Duodenal mucosa (tissue), 2 donors: ENCODE measurements around the gene CEP135.

ENCODE experiments used
- H3K27ac ChIP-seq: one replicate; pipeline ENCODE4 v1.7.0; 2013; ENCODE audit warnings: low read depth, low read length
- H3K27me3 ChIP-seq, 2 donors: one replicate each; pipeline ENCODE4 v1.7.0; 2013; ENCODE audit warnings: low read length in 2 of 2, control low read depth in 1 of 2; ENCODE audit not compliant: insufficient read depth in 2 of 2, control insufficient read depth in 1 of 2
- H3K36me3 ChIP-seq, 2 donors: one replicate each; pipeline ENCODE4 v1.7.0; 2013; ENCODE audit warnings: low read length in 2 of 2, control low read depth in 1 of 2; ENCODE audit not compliant: insufficient read depth in 2 of 2, control insufficient read depth in 1 of 2
- H3K4me1 ChIP-seq, 2 donors: one replicate each; pipeline ENCODE4 v1.7.0; 2013; ENCODE audit warnings: low read length in 2 of 2, control low read depth in 1 of 2; ENCODE audit not compliant: insufficient read depth in 2 of 2, control insufficient read depth in 1 of 2
- H3K4me3 ChIP-seq, 2 donors: one replicate each; pipeline ENCODE4 v1.7.0; 2013; ENCODE audit warnings: low read length in 2 of 2, low read depth in 1 of 2
- H3K9ac ChIP-seq, 2 donors: one replicate each; pipeline ENCODE4 v1.7.0; 2013; ENCODE audit warnings: low read length in 2 of 2, low read depth in 1 of 2
- H3K9me3 ChIP-seq, 2 donors: one replicate each; pipeline ENCODE4 v1.7.0; 2013; ENCODE audit warnings: low read length in 2 of 2, control low read depth in 1 of 2; ENCODE audit not compliant: control insufficient read depth in 1 of 2

CEP135 gene

GRCh38 chr4:55948726-55949481 is at the start of gene CEP135:
Gene CEP135, plus strand, starts transcription at chr4:55948945. Its CDS starts 3,186 bp downstream, at chr4:55952131.
- Histone ChIP-seq H3K36me3 (peaks cover 0 to 3% of the 10 kb centered on the region in 2 donors), H3K9ac (peak within 1 kb of the TSS; percentile 59 to 63), H3K4me3 (peak within 1 kb of the TSS; percentile 77 to 86), H3K4me1 (peaks cover 24 to 26% of the 10 kb centered on the region in 2 donors), H3K27me3 (no peaks in the 10 kb centered on the region), H3K27ac (peak within 1 kb of the TSS; percentile 94), H3K9me3 (no peaks in the 10 kb centered on the region)

GRCh38 chr4:55902677-55903076 is 46.1 kb upstream of the CEP135 start:
- Histone ChIP-seq H3K4me1 (peaks cover 0 to 9% of the 10 kb centered on the region in 2 donors), H3K36me3 (peaks cover 3 to 26% of the 10 kb centered on the region in 2 donors), H3K27ac (no peak overlapping the region), H3K4me3 (no peak overlapping the region), H3K9me3 (no peaks in the 10 kb centered on the region), H3K9ac (no peak overlapping the region), H3K27me3 (no peaks in the 10 kb centered on the region)

- H3K36me3 ChIP-seq, result peaks cover 3 to 22% of the 10 kb centered on the region in 2 donors
- no peak overlapping the region for H3K9ac ChIP-seq
- peaks cover 3 to 12% of the 10 kb centered on the region in 2 donors for H3K4me1 ChIP-seq
- no peak overlapping the region for H3K4me3 ChIP-seq
- no peak overlapping the region for H3K27ac ChIP-seq
- no peaks in the 10 kb centered on the region for H3K9me3 ChIP-seq
- H3K27me3 ChIP-seq, result no peaks in the 10 kb centered on the region
Observed at GRCh38 chr4:55903577-55903976, 45.2 kb upstream of the CEP135 start.

- Histone ChIP-seq H3K4me1 (peaks cover 3 to 12% of the 10 kb centered on the region in 2 donors), H3K27me3 (no peaks in the 10 kb centered on the region), H3K9me3 (no peaks in the 10 kb centered on the region), H3K27ac (no peak overlapping the region), H3K9ac (no peak overlapping the region), H3K4me3 (no peak overlapping the region), H3K36me3 (peaks cover 3 to 22% of the 10 kb centered on the region in 2 donors)
Observed at GRCh38 chr4:55904576-55904975, 44.2 kb upstream of the CEP135 start.

- H3K27me3 ChIP-seq, result no peaks in the 10 kb centered on the region
- H3K27ac ChIP-seq, result no peak overlapping the region
- no peak overlapping the region for H3K9ac ChIP-seq
- no peaks in the 10 kb centered on the region for H3K9me3 ChIP-seq
- H3K4me3 ChIP-seq, result no peak overlapping the region
- peaks cover 0 to 13% of the 10 kb centered on the region in 2 donors for H3K36me3 ChIP-seq
- peaks cover 3 to 12% of the 10 kb centered on the region in 2 donors for H3K4me1 ChIP-seq
Observed at GRCh38 chr4:55906323-55906722, 42.4 kb upstream of the CEP135 start.

GRCh38 chr4:55906989-55907388 is 41.8 kb upstream of the CEP135 start:
- no peaks in the 10 kb centered on the region for H3K9me3 ChIP-seq
- no peak overlapping the region for H3K4me3 ChIP-seq

GRCh38 chr4:55907469-55907868 is 41.3 kb upstream of the CEP135 start:
- Histone ChIP-seq H3K27me3 (no peaks in the 10 kb centered on the region), H3K4me3 (peak overlapping the region in 1 of 2 donors; percentile 15), H3K9me3 (no peaks in the 10 kb centered on the region), H3K9ac (no peak overlapping the region), H3K4me1 (peaks cover 5 to 12% of the 10 kb centered on the region in 2 donors), H3K36me3 (peaks cover 0 to 11% of the 10 kb centered on the region in 2 donors), H3K27ac (no peak overlapping the region)

More at GRCh38 chr4:55906989-55907388, 41.8 kb upstream of the CEP135 start:
- Histone ChIP-seq H3K27ac (no peak overlapping the region), H3K27me3 (no peaks in the 10 kb centered on the region), H3K9ac (no peak overlapping the region), H3K4me1 (peaks cover 3 to 12% of the 10 kb centered on the region in 2 donors), H3K36me3 (peaks cover 0 to 13% of the 10 kb centered on the region in 2 donors)

- Histone ChIP-seq H3K36me3 (peaks cover 0 to under 1% of the 10 kb centered on the region in 2 donors), H3K9ac (no peak overlapping the region), H3K4me3 (no peak overlapping the region), H3K27me3 (no peaks in the 10 kb centered on the region), H3K9me3 (no peaks in the 10 kb centered on the region), H3K27ac (no peak overlapping the region), H3K4me1 (peaks cover 8 to 12% of the 10 kb centered on the region in 2 donors)
Observed at GRCh38 chr4:55910140-55910539, 38.6 kb upstream of the CEP135 start.

GRCh38 chr4:55912249-55912648 is 36.5 kb upstream of the CEP135 start:
- Histone ChIP-seq H3K4me3 (no peak overlapping the region), H3K36me3 (no peaks in the 10 kb centered on the region), H3K27me3 (no peaks in the 10 kb centered on the region), H3K9me3 (no peaks in the 10 kb centered on the region), H3K4me1 (peaks cover 6 to 8% of the 10 kb centered on the region in 2 donors), H3K27ac (no peak overlapping the region), H3K9ac (no peak overlapping the region)

- Histone ChIP-seq H3K27me3 (no peaks in the 10 kb centered on the region), H3K4me3 (no peak overlapping the region), H3K27ac (no peak overlapping the region), H3K36me3 (no peaks in the 10 kb centered on the region), H3K4me1 (no peaks in the 10 kb centered on the region), H3K9ac (no peak overlapping the region), H3K9me3 (no peaks in the 10 kb centered on the region)
Observed at GRCh38 chr4:55920571-55920970, 28.2 kb upstream of the CEP135 start.
